ENCODE measurements around the gene INSM1. TPM values are rescaled to one million over a fixed set of nuclear protein-coding genes. Genes with fewer than 3 reads are reported as not detected.

Gene INSM1, protein sequence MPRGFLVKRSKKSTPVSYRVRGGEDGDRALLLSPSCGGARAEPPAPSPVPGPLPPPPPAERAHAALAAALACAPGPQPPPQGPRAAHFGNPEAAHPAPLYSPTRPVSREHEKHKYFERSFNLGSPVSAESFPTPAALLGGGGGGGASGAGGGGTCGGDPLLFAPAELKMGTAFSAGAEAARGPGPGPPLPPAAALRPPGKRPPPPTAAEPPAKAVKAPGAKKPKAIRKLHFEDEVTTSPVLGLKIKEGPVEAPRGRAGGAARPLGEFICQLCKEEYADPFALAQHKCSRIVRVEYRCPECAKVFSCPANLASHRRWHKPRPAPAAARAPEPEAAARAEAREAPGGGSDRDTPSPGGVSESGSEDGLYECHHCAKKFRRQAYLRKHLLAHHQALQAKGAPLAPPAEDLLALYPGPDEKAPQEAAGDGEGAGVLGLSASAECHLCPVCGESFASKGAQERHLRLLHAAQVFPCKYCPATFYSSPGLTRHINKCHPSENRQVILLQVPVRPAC
- total RNA-seq (2014; rRNA removed; shearing (Covaris generic)), result 5.5 and 6.3 TPM in 2 replicates

DNA sequence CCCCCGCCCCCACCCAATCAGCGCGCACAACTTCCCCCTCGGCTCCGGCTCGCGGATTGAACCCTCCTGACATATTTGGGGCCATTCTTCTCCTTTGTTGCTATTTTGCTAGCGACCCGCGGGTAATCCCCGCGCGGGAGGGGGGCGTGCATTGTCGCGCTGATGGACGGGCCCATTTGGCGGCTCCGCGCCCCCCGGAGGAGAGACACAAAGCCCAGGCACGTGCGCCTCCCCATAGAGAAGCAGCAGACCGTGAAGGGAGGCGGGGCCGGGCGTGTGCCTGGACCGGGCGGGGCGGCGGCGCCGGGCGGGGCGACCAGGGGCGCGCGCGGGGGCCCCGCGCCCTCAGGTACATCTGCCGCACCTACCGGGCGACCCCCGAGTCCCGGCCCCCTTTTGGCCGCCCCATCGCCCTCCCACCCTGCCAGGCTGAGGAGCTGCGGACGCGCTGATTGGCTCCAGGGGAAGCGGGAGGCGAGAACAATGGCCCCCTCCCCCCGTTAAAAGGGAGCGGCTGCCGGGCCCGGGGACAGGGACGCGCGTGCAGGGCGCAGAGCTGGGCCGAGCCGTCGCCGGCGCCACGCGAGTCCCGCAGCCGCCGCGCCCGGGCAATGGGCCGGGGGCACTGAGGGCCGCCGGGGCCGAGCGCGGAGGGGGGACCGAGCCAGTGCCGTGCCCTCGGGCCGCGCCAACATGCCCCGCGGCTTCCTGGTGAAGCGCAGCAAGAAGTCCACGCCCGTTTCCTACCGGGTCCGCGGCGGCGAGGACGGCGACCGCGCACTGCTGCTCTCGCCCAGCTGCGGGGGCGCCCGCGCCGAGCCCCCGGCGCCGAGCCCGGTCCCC, at the start of gene INSM1:
TSS of gene INSM1 (plus strand) at position 530 of the 843 bp plus-strand sequence. CDS start at position 694, 164 bp downstream.
- Histone ChIP-seq H3K9me3 (replicated peaks) (no peaks in the 10 kb centered on the region), H3K4me3 (peak within 1 kb of the TSS; percentile 73), H3K36me3 (no peaks in the 10 kb centered on the region), H3K27me3 (no peaks in the 10 kb centered on the region), H3K27ac (0 out of 2 replicates have a peak within 1 kb of the TSS, but pooled peaks have one; percentile 31), H3K4me1 (peaks cover 15% of the 10 kb centered on the region; the same call in 1 of the 2 replicates)
- peak; percentile 79 to 80 for DNase-seq

DNA sequence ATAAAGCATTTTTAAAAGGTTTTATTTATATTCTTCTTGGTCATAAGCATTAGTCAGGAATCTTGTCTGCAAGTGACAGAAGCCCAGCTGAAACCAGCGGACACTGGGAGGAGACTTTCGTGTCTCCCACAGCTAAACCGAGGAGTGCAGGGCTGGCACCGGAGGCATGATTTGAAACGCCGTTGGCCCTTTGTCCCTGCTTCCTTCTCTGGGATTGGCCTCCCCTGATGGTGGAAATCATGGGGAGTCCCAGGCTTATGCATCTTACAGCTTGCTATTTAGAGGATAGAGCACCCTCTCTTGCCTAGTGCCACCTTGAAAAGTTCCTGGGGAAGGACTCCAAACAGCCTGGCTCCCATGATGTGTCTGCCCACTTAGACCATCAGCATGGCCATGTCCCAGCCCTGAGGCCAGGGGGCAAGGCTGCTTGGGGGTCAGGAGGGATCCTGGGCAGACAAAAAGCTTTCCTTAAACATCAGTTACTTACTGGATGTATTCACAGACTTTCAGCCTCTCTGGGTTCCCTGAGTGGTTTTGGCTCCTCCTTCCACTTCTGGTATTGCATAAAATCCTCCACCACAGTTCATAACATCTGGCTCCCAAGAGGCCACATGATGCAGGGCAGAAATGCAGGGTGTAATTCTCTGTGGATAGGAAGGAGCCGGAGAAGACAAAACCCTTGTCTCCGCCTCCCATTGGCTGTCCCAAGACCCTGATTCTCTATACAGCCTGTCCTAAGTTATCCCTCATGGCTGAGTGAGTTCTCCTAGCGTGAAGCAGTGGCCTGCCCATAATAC, 49.3 kb upstream of the INSM1 start:
- Histone ChIP-seq H3K4me3 (no peak overlapping the region), H3K27me3 (no peaks in the 10 kb centered on the region), H3K27ac (no peak overlapping the region), H3K9me3 (replicated peaks) (no peaks in the 10 kb centered on the region), H3K4me1 (no peaks in the 10 kb centered on the region), H3K36me3 (no peaks in the 10 kb centered on the region)
- DNase-seq, result no peak

DNA sequence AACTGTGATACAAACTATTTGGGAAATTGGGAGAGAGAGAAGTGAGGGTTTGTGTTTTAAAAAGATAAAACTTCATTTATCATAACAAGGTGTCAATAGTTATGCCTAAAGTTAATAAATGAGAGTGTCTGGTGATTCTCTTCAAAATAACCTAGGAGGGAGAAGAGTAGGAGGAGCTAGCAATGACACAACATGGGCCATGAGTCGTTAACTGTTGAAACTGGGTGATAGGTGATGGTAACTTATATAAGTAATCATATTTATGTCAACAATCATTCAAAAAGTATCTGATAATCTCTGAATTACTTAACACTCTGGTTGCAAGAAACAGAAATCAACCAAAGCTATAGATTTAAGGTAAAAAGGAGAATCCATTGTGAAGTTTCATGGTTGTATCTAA, 46.8 kb upstream of the INSM1 start:
- no peak for DNase-seq
- H3K4me1 ChIP-seq, result no peaks in the 10 kb centered on the region
- H3K4me3 ChIP-seq, result no peak overlapping the region
- no peaks in the 10 kb centered on the region for H3K9me3 ChIP-seq (replicated peaks)
- no peaks in the 10 kb centered on the region for H3K36me3 ChIP-seq
- H3K27me3 ChIP-seq, result no peaks in the 10 kb centered on the region
- H3K27ac ChIP-seq, result no peak overlapping the region

DNA sequence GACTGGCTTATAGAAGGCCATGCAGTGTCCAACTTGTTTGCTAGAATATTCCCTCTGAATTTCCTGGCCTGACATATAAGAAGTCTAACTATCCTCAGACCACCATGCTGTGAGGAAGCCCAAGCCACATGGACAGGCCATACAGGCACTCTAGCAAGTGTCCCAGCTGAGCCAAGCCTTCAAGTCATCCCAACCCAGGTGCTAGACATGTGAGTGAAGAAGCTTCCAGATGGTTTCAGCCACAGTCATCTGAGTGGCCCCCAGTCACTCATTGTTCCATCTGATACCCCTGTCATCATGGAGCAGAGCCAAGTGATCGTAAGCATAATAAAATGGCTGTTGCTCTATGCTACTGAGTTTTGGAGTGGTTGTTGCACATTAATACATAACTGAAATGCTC, 46.0 kb upstream of the INSM1 start:
- Histone ChIP-seq H3K27me3 (no peaks in the 10 kb centered on the region), H3K36me3 (no peaks in the 10 kb centered on the region), H3K27ac (no peak overlapping the region), H3K4me1 (no peaks in the 10 kb centered on the region), H3K4me3 (no peak overlapping the region), H3K9me3 (replicated peaks) (no peaks in the 10 kb centered on the region)
- no peak for DNase-seq

DNA sequence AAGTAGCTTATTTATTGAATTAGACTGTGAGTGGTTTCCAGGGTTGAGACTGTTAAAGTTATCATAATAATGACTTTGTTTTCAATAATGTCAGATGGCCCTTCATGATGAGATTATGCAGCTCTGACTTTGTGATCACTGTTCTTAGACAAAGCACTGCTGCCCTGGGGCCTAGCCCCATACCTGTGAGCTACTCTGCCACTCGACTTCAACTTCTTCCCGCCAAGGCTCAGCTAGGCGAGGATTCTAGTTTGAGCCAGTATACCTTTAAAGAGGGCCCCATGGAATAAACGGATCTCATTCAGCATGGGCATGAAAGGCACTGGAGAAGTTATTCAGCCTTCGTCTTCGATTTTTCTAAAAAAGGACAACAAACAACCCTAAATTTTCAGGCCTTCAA, 45.0 kb upstream of the INSM1 start:
- no peak overlapping the region for H3K27ac ChIP-seq
- no peaks in the 10 kb centered on the region for H3K4me1 ChIP-seq
- no peak for DNase-seq
- no peaks in the 10 kb centered on the region for H3K9me3 ChIP-seq (replicated peaks)
- no peaks in the 10 kb centered on the region for H3K27me3 ChIP-seq
- no peaks in the 10 kb centered on the region for H3K36me3 ChIP-seq
- H3K4me3 ChIP-seq, result no peak overlapping the region

DNA sequence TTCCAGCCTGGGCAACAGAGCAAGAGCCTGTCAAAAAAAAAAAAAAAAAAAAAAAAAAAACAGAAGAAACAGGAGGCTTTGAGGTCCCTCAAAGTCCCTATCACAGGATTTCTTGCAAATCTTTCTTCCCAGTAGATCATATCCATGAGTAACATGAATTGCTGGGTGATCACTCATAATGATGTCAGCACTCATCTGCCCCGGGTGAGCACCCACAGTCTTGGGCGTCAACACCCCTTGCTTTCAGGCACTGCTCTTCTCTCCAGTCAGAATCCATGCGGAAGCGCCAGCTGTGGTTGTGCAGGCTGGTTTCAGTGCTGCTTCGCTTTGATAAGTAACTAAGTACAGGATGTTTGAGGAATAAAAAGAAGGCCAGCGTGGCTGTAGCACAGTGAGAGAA, 40.2 kb upstream of the INSM1 start:
- Histone ChIP-seq H3K27me3 (no peaks in the 10 kb centered on the region), H3K27ac (no peak overlapping the region), H3K36me3 (no peaks in the 10 kb centered on the region), H3K9me3 (replicated peaks) (no peaks in the 10 kb centered on the region), H3K4me3 (no peak overlapping the region), H3K4me1 (0 out of 2 replicates have a peak, but pooled peaks cover 2% of the 10 kb centered on the region)
- no peak for DNase-seq

DNA sequence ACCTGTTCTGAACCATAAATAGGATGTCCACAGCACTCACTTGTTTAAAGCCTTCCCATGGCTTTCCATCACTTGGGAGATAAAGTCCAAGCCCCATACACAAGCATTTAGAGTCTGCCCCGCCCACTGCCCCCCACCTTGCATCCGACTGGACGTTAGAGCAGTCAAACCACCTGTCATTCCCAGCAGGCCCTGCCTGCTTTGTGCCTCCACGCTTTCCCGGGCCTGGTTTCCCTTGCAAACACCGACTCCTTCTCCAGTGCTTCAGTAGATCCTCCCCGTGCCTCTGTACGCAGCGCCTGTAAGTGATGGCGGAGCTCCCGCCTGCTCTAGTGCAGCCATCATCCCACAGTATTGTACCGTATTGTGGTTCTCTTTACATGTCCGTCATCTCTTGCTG, 38.3 kb upstream of the INSM1 start:
- Histone ChIP-seq H3K27ac (no peak overlapping the region), H3K4me3 (no peak overlapping the region), H3K4me1 (0 out of 2 replicates have a peak, but pooled peaks cover 2% of the 10 kb centered on the region), H3K27me3 (no peaks in the 10 kb centered on the region; the same call in 1 of the 2 replicates), H3K9me3 (replicated peaks) (no peaks in the 10 kb centered on the region), H3K36me3 (no peaks in the 10 kb centered on the region)
- no peak for DNase-seq

DNA sequence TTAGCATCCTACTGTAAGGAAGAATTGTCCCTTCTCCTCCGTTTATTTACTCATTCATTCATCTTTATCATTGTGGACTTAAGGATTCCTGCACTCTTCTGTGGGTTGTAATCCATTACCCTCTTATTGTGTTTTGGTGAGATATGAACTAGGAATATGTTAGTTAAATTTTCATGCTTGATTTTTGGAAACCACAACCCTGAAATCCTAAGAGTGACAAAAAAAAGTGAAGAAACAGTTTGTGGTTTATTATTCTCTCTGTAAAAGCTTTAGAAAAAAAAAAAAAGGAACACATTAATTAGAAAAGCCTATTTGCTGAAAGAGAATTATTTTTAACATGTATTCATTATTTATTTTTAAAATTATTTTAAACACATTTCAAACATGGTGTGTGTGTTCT, 36.7 kb upstream of the INSM1 start:
- DNase-seq, result no peak
- H3K36me3 ChIP-seq, result no peaks in the 10 kb centered on the region
- no peak overlapping the region for H3K27ac ChIP-seq
- no peaks in the 10 kb centered on the region; the same call in 1 of the 2 replicates for H3K9me3 ChIP-seq (replicated peaks)
- H3K4me1 ChIP-seq, result 0 out of 2 replicates have a peak, but pooled peaks cover 2% of the 10 kb centered on the region
- H3K27me3 ChIP-seq, result no peaks in the 10 kb centered on the region; the same call in 1 of the 2 replicates
- H3K4me3 ChIP-seq, result no peak overlapping the region

DNA sequence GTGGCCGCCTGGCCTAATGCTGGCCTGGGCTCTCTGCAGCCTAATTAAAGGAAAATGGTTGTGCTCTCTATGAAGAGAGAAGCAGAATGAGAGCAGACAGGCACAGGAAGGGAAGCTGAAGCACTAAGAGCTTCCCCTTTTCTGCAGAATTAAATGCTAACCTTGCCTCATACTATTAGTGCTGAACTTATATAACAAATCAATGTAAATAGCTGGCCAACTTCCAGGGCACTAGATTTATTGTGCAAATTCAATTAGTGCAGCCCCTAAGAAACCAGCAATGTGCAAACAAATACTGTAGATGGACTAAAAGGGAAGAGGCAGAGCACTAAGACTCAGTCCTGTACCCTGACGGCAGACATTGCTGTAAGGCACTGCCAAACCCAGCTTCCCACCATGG, 36.1 kb upstream of the INSM1 start:
- Histone ChIP-seq H3K27ac (no peak overlapping the region), H3K36me3 (no peaks in the 10 kb centered on the region), H3K27me3 (no peaks in the 10 kb centered on the region; the same call in 1 of the 2 replicates), H3K4me1 (0 out of 2 replicates have a peak, but pooled peaks cover 2% of the 10 kb centered on the region), H3K9me3 (replicated peaks) (no peaks in the 10 kb centered on the region; the same call in 1 of the 2 replicates), H3K4me3 (no peak overlapping the region)
- no peak for DNase-seq

DNA sequence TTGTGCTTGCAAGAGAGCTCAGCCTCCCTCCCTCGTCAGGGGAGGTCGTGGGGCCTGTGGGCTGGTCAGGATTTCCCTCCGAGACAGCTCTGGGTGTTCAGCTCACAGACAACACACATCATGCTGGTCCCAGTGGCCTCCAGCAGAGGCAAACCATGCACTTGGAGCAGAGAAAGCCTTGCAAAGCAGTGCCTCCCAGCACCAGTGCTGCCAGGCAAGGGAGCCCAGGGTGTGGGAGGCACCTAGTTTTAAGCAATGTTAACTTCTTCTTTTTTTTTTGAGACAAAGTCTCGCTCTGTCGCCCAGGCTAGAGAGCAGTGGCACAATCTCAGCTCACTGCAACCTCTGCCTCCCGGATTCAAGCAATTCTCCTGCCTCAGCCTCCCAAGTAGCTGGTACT, 34.0 kb upstream of the INSM1 start:
- Histone ChIP-seq H3K9me3 (replicated peaks) (no peaks in the 10 kb centered on the region; the same call in 1 of the 2 replicates), H3K4me3 (no peak overlapping the region), H3K36me3 (no peaks in the 10 kb centered on the region), H3K27ac (no peak overlapping the region), H3K27me3 (no peaks in the 10 kb centered on the region; the same call in 1 of the 2 replicates), H3K4me1 (0 out of 2 replicates have a peak, but pooled peaks cover 2% of the 10 kb centered on the region)
- DNase-seq, result no peak

DNA sequence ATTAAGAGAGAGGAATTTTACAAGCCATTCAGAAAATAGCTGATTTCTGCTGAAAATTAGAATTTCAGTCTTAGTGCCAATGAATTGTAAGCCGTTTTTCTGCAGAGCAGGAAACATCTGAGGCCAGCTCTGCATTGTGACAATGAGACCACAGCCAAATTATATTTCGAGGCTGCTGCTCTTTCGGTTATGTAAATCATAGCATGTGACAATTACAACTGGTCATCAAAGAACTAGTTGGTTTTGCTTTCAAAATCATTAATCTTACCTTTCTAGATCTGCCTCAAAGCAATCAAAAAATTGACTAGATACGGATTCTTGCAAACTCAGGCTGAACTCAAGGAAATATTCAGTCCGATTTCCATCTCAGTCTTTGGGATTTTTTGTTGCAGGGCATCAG, 33.4 kb upstream of the INSM1 start:
- H3K27me3 ChIP-seq, result no peaks in the 10 kb centered on the region; the same call in 1 of the 2 replicates
- H3K4me1 ChIP-seq, result no peaks in the 10 kb centered on the region
- no peak for DNase-seq
- no peaks in the 10 kb centered on the region; the same call in 1 of the 2 replicates for H3K9me3 ChIP-seq (replicated peaks)
- no peaks in the 10 kb centered on the region for H3K36me3 ChIP-seq
- H3K4me3 ChIP-seq, result no peak overlapping the region
- no peak overlapping the region for H3K27ac ChIP-seq

DNA sequence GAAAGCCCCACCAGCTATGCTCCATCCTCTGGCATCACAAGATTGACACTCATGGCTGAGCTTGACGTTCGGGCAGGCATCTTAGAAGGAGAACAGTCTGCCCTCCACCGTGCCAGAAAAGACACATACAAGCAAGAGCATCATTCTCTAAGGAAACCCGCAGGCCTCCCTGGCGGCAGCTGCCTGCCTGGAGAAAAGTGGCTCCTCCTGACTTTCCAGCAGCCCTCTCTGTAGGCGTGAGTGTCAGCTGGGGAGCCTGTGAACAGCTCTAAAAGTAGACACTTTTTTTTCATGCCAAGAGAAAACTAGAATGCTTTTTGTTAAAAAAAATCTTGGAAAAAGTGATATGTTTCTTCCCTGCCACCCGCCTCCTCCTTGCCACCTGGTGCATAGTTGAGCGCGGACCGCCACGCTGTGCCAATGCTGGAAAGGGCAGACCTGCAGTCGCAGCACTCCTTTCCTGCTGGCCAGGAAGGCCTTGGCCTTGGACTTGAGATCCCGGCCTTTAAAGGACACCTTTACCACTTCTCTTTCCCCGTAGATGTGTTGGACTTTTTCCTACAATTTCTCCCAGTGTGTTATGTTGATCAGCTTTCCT, 29.7 kb upstream of the INSM1 start:
- H3K4me1 ChIP-seq, result no peaks in the 10 kb centered on the region
- no peaks in the 10 kb centered on the region for H3K36me3 ChIP-seq
- H3K4me3 ChIP-seq, result no peak overlapping the region
- DNase-seq, result no peak
- H3K27ac ChIP-seq, result no peak overlapping the region
- H3K27me3 ChIP-seq, result no peaks in the 10 kb centered on the region; the same call in 1 of the 2 replicates
- H3K9me3 ChIP-seq (replicated peaks), result no peaks in the 10 kb centered on the region; the same call in 1 of the 2 replicates

DNA sequence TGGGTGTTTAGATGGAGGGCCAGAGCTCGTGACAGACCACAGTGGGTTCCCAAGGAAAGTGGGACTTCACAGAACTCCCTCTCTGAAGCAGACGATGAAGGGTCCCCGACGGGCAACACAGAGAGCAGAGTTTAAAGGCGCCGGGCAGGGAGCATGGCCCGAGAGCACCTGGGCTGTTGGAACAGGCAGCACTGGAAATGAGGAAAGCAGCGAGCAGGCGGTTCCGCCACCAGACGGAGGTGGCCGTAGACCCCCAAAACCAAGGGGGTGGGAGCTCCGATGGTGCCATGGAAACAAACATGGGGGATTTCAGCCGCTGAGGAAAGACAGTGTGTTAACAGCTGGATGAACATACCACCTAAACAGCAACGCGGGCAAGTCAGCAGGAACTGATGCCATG, 27.5 kb upstream of the INSM1 start:
- H3K27me3 ChIP-seq, result no peaks in the 10 kb centered on the region
- no peaks in the 10 kb centered on the region; the same call in 1 of the 2 replicates for H3K9me3 ChIP-seq (replicated peaks)
- no peaks in the 10 kb centered on the region for H3K4me1 ChIP-seq
- H3K36me3 ChIP-seq, result no peaks in the 10 kb centered on the region
- no peak for DNase-seq
- no peak overlapping the region for H3K27ac ChIP-seq
- H3K4me3 ChIP-seq, result no peak overlapping the region

DNA sequence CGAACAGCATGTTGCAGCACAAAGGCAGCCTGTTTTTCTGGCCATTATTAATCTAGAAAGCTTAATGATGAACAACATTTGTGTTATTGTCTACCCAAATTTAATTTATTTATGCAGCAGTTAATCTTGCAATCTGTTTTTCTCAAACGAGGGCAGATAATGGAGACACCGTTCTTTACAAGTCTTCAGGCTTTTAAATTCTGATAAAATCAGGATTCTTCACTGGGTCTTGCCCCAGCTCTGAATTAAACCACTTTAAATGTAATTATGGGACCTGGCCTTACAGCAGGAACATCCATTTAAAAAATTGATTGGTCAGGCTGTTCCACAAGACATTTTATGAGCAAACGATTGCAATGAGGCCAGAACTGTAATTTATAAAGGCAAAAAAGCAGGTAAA, 26.5 kb upstream of the INSM1 start:
- H3K4me1 ChIP-seq, result no peaks in the 10 kb centered on the region
- no peak overlapping the region for H3K27ac ChIP-seq
- H3K4me3 ChIP-seq, result no peak overlapping the region
- no peaks in the 10 kb centered on the region for H3K9me3 ChIP-seq (replicated peaks)
- no peaks in the 10 kb centered on the region for H3K36me3 ChIP-seq
- no peak for DNase-seq
- H3K27me3 ChIP-seq, result no peaks in the 10 kb centered on the region
